KOPT-K1 (cell line): ENCODE measurements around the gene FBXW8.

Experiments used
- H3K27ac ChIP-seq: fragments of 200-600 bp; sonication (generic); 2 replicates; pipeline ENCODE4 v1.5.1; 2016; ENCODE audit warnings: antibody characterized with exemption, mild to moderate bottlenecking, low read depth, low read length; ENCODE audit not compliant: poor library complexity, severe bottlenecking
- H3K36me3 ChIP-seq: fragments of 200-600 bp; sonication (generic); 2 replicates; pipeline ENCODE4 v1.5.1; 2017; ENCODE audit warnings: antibody characterized with exemption, mild to moderate bottlenecking, low read length, moderate library complexity; ENCODE audit not compliant: insufficient read depth
- H3K9me3 ChIP-seq: fragments of 200-600 bp; sonication (generic); 2 replicates; pipeline ENCODE4 v1.5.1; 2017; ENCODE audit warnings: antibody characterized with exemption, low read length, mild to moderate bottlenecking; ENCODE audit not compliant: insufficient read depth, poor library complexity, severe bottlenecking

The FBXW8 gene

GRCh38 chr12:116910645-116911451, at the start of gene FBXW8:
Gene FBXW8, plus strand, starts transcription at chr12:116910950. Its CDS starts 88 bp downstream, at chr12:116911038.
- Histone ChIP-seq H3K36me3 (peaks cover 5% of the 10 kb centered on the region; the same call in 1 of the 2 replicates), H3K27ac (peak within 1 kb of the TSS; percentile 50), H3K9me3 (no peaks in the 10 kb centered on the region)

GRCh38 chr12:116861320-116861719, 49.4 kb upstream of the FBXW8 start:
- no peaks in the 10 kb centered on the region for H3K9me3 ChIP-seq
- no peak overlapping the region for H3K27ac ChIP-seq
- H3K36me3 ChIP-seq: no peaks in the 10 kb centered on the region

- Histone ChIP-seq H3K9me3 (no peaks in the 10 kb centered on the region), H3K27ac (no peak overlapping the region), H3K36me3 (no peaks in the 10 kb centered on the region)
These were observed 48.6 kb upstream of the FBXW8 start for GRCh38 chr12:116862167-116862566.

- no peaks in the 10 kb centered on the region for H3K36me3 ChIP-seq
- no peaks in the 10 kb centered on the region for H3K9me3 ChIP-seq
- no peak overlapping the region for H3K27ac ChIP-seq
These were observed 47.4 kb upstream of the FBXW8 start for GRCh38 chr12:116863275-116863767.

- Histone ChIP-seq H3K27ac (no peak overlapping the region), H3K9me3 (no peaks in the 10 kb centered on the region), H3K36me3 (no peaks in the 10 kb centered on the region)
These were observed 46.2 kb upstream of the FBXW8 start for GRCh38 chr12:116864371-116865160.

GRCh38 chr12:116867523-116867922, 43.2 kb upstream of the FBXW8 start:
- Histone ChIP-seq H3K36me3 (no peaks in the 10 kb centered on the region), H3K9me3 (no peaks in the 10 kb centered on the region), H3K27ac (no peak overlapping the region)

GRCh38 chr12:116870306-116870705, 40.4 kb upstream of the FBXW8 start:
- H3K36me3 ChIP-seq: no peaks in the 10 kb centered on the region
- H3K9me3 ChIP-seq: no peaks in the 10 kb centered on the region
- H3K27ac ChIP-seq: no peak overlapping the region

- H3K27ac ChIP-seq: no peak overlapping the region
- no peaks in the 10 kb centered on the region for H3K9me3 ChIP-seq
- no peaks in the 10 kb centered on the region for H3K36me3 ChIP-seq
These were observed 36.3 kb upstream of the FBXW8 start for GRCh38 chr12:116874324-116874995.

- no peaks in the 10 kb centered on the region for H3K36me3 ChIP-seq
- no peak overlapping the region for H3K27ac ChIP-seq
- no peaks in the 10 kb centered on the region for H3K9me3 ChIP-seq
These were observed 34.4 kb upstream of the FBXW8 start for GRCh38 chr12:116876151-116876869.

GRCh38 chr12:116878567-116879508, 31.9 kb upstream of the FBXW8 start:
- Histone ChIP-seq H3K9me3 (no peaks in the 10 kb centered on the region), H3K36me3 (no peaks in the 10 kb centered on the region), H3K27ac (no peak overlapping the region)

GRCh38 chr12:116879509-116880212, 31.1 kb upstream of the FBXW8 start:
- H3K27ac ChIP-seq: no peak overlapping the region
- no peaks in the 10 kb centered on the region for H3K36me3 ChIP-seq
- H3K9me3 ChIP-seq: no peaks in the 10 kb centered on the region

GRCh38 chr12:116880213-116880816, 30.4 kb upstream of the FBXW8 start:
- no peaks in the 10 kb centered on the region for H3K36me3 ChIP-seq
- H3K9me3 ChIP-seq: no peaks in the 10 kb centered on the region
- no peak overlapping the region for H3K27ac ChIP-seq

- Histone ChIP-seq H3K9me3 (no peaks in the 10 kb centered on the region), H3K36me3 (no peaks in the 10 kb centered on the region), H3K27ac (no peak overlapping the region)
These were observed 29.9 kb upstream of the FBXW8 start for GRCh38 chr12:116880817-116881324.
